ENCODE data around the gene KSR1.
A peak's percentile ranks its signal among the peaks of the same experiment; 100 is the strongest.
"Not testable (repeated sequence)": the region's sequence is repeated elsewhere in the genome, so short reads cannot be mapped to it uniquely, and the experiment has no call there.

KSR1 gene

GRCh38 chr17:27455914-27456680 lies at the start of gene KSR1:
TSS of gene KSR1 (plus strand) at chr17:27456448. CDS start at chr17:27456644, 196 bp downstream.
- DNase-seq (ENCODE audit: low read depth, low spot score) = peak; percentile 60

DNA sequence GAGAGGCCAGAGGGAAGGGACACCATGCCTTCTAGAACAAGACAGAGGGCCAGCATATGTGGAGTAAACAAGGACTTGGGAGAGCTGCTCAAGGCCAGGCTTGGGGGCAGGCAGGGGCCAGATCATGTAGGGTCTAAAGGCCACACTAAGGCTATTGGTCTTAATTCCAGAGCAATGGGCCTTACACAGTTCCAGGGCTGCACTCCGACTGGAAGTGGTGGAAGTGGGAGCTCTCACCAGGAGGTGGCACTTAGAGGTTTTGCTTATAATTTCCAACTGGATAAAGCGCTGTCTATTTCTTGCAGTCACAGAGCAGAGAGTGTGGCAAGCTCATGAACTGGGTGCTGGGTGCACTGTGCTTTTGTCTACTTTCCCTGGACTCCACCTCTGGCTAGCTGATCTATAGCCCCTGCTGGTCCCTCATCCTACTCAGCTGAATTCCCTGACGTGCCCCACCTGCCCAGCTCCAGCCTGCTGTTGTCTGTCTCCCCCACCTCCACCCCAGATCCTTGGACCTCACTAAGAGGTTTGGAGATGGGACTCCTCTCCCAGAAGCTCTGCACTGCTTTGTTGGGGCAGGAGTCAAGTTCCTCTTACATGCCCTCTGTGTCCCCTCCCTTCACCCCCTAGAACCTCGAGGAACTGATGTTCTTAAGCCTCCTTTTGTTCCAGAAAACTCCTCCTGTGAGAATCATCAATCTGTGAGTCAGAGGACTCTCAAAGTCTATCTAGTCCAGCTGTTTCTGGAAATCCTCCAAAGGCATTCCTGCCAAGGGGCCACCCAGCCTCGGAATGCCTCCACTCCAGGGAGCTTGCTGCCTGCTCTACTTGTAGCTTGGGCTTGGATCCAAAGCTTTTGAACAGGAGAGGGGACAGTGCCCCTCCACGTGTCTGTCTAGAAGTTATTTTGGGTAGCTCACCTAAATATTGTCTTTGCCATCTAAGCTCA lies 48.1 kb upstream of the KSR1 start:
- peak; percentile 45 for DNase-seq (ENCODE audit: low read depth, low spot score)

DNA sequence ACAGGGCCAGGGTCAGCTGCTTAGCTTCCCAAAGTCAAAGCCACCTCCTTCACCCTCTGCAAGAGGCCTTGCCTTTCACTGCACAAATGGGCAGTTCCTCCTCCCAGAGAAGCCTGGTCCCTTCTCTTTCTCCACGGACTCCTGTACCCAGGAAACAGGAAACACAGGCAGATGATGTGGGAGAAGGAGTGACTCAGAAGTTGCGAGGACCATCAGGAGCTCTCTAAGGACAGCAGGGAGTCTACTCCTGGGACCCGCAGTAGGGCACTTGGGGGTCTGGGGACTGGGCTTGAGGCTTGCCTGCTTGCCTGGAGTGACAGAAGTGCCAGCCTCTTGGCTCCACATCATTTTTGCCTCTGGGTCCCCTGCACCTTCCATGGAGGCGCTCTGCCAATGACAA lies 47.4 kb upstream of the KSR1 start:
- no peak for DNase-seq (ENCODE audit: low read depth, low spot score)

GRCh38 chr17:27412158-27412557 lies 44.1 kb upstream of the KSR1 start:
- DNase-seq (ENCODE audit: low read depth, low spot score) = not testable (repeated sequence)

DNA sequence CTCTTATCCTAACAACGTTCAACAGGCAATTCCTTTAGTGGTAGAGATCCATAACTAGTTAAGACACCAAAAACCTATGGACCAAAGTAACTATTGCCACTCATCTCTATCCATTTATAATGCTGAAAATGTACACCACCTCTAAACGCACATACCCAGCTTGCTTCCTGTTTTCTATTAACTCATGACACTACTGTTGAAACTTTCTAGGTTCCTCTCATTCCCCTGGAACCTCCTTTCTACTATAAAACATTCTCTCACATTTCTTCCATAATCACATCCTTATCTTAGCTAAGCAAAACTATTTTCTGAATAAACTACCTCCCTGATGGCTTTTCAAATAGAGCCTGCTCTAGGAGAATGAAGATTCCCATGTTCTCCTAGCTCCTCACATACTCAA lies 42.9 kb upstream of the KSR1 start:
- DNase-seq (ENCODE audit: low read depth, low spot score) = no peak

- DNase-seq (ENCODE audit: low read depth, low spot score) = no peak
Measured at GRCh38 chr17:27413792-27414191, 42.5 kb upstream of the KSR1 start.

- DNase-seq (ENCODE audit: low read depth, low spot score) = no peak
Measured at GRCh38 chr17:27414271-27414670, 42.0 kb upstream of the KSR1 start.

DNA sequence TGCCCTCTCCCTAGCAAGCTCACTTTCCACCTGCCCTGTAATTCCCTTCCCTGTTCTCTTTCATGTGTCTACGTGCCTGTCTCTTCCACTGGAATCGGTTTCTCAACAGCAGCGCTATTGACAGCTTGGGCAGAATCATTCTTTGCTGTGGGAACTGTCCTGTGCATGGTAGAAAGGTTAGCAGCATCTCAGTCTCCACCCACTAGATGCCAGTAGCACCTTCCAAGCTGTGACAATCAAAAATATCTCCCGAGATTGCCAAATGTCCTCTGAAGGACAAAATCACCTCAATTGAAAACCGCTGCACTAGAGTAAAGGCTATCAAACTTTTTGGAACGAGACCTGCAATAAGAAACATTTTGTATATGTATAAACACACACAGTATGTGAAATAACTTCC lies 41.6 kb upstream of the KSR1 start:
- DNase-seq (ENCODE audit: low read depth, low spot score) = no peak

GRCh38 chr17:27415120-27415795 lies 41.0 kb upstream of the KSR1 start:
- no peak for DNase-seq (ENCODE audit: low read depth, low spot score)

GRCh38 chr17:27417596-27418365 lies 38.5 kb upstream of the KSR1 start:
- no peak for DNase-seq (ENCODE audit: low read depth, low spot score)

DNA sequence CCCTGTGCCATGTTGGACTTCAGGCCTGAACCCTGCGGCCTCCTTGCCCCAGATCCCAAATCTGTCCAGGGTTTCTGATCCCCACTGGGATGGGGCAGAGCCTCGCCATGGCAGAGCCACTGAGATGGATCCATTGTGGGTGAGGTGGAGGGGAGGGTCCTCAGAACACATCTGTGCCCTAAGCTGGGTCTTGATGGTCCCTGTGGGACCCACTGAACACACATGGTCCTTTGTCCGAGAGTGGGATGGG lies 38.0 kb upstream of the KSR1 start:
- no peak for DNase-seq (ENCODE audit: low read depth, low spot score)

DNA sequence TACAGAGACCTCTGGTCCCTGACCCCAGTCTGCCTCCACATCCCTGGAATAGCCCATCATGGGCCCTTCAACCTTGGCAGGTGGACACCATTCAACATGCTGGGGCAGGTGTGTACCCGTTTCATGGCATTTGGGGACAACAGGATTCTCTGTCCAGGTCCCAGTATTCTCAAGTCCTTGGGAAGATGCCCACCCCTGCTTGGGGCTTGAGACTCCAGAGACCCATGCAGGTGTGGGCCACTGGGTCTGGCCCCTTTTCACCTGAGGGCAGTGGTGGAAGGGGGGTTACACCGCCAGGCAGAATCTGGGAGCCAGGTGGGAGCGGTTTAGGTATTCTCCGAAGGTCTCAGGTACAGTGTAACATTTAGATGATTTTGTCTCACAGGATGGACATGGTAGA lies 37.1 kb upstream of the KSR1 start:
- no peak for DNase-seq (ENCODE audit: low read depth, low spot score)

- no peak for DNase-seq (ENCODE audit: low read depth, low spot score)
Measured at GRCh38 chr17:27420211-27420950, 35.9 kb upstream of the KSR1 start.

GRCh38 chr17:27421111-27421510 lies 35.1 kb upstream of the KSR1 start:
- DNase-seq (ENCODE audit: low read depth, low spot score) = no peak

DNA sequence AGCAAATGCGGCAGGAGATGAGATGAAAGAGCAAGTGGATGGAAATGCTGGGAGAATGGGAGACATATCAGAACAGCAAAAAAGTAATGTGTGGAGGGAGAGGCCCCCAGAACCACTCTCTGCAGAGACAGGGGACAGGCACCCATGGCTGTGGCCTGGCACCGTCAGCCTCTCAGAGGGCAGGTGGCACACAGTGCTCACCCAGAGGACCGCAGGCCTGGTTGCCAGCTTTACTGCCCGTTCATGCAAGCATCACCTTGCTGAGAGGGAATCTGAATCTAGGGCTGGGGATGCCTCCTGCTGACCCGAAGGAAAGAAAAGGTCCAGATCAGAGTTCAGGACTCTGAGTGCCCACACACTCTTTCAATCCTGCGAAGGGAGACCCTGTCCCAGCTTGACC lies 34.6 kb upstream of the KSR1 start:
- not testable (repeated sequence) for DNase-seq (ENCODE audit: low read depth, low spot score)

- DNase-seq (ENCODE audit: low read depth, low spot score) = no peak
Measured at GRCh38 chr17:27422601-27423000, 33.6 kb upstream of the KSR1 start.

DNA sequence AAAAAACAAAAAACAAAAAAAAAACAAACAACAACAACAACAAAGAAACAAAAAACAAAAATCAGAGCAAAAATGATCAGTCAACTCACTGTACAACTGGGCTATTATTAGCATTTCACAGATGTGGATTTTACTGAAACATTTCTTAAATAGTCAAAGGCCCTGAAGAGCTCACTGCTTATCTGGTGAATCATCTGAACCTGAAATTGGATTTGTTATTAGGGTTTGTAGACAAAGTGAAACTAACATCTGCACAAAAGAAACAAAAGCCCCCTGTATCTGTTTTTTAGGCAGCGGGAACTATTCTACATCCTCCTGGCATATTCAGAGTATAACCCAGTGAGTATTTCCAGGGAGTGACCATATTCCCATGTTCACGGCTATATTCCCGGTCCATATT lies 32.6 kb upstream of the KSR1 start:
- no peak for DNase-seq (ENCODE audit: low read depth, low spot score)

GRCh38 chr17:27424516-27424915 lies 31.7 kb upstream of the KSR1 start:
- DNase-seq (ENCODE audit: low read depth, low spot score) = no peak

DNA sequence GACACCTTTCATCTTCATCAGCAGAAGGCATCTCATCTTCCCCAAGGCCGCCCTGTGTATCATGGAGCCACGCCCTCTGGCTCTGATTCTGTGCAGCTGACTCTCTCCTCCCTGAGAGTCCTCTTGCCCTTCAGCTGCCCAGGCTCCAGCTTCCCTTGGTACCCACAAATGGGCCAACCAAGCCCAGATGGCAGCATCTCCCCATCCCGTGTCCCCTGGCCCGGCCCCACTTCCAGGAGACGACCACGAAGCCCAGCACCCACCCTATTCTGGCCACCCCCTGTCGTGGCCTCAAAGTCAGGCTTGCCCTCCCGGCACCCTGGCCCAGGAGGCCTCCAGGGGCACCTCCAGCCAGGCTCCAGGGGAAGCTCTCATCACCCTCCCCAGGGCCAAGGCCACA lies 31.3 kb upstream of the KSR1 start:
- no peak for DNase-seq (ENCODE audit: low read depth, low spot score)

DNA sequence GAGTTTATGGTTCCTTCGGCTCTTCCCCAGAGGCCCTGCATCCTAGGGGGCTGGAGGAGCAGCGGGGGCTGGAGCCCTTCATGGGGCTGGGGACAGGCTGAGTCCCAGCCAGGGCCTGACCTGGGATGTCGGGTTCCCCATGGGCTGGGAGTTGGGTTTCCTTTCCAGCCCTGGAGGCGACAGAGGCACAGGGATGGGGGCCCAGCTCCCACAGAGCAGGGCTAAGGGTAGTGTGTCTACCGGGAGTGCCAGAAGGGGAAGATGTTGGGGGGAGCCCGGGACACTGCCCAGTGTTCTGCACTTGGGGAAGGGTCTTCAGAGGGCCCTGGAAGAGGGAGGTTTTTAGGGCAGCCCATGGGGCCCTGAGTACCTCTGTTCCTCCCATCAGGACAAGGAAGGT lies 30.7 kb upstream of the KSR1 start:
- not testable (repeated sequence) for DNase-seq (ENCODE audit: low read depth, low spot score)

DNA sequence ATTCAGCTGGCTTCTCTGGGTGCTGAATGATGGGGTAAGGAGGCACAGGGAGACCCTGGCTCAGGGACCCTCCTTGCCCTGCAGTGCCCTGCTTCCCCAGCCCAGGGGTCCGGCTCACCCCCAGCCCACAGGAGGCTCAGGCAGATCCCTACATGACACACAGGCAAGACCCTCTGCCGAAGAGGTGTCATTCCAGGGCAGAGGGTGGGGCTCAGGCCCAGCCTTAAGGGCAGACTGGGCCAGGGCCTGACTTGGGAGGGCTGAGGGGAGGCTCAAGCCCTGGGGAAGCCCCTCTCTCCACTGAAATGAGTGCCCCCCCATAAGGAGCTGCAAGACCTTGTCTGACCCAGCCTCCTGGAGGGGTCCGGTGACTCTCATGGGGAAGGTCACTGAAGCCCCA lies 30.3 kb upstream of the KSR1 start:
- no peak for DNase-seq (ENCODE audit: low read depth, low spot score)
